Body of pancreas (tissue), 4 donors: ENCODE data around the gene OSBPL9.

Experiments
- CTCF ChIP-seq, 7 experiments: fragments of 450-650 bp in 4 of 7; fragments of 200-600 bp in 3 of 7; sonication (generic) in 3 of 7; IDR thresholded peaks; one replicate each; pipeline ENCODE4 v1.5.1; 2016 to 2019; ENCODE audit warnings: antibody characterized with exemption in 7 of 7
- POLR2A ChIP-seq, 3 donors: fragments of 450-650 bp; IDR thresholded peaks; one replicate each; pipeline ENCODE4 v1.6.1; 2016; ENCODE audit warnings: antibody characterized with exemption in 3 of 3, mild to moderate bottlenecking in 2 of 3

- TF ChIP-seq POLR2A (IDR thresholded peaks at IDR 0.05) (no peak), CTCF (IDR thresholded peaks at IDR 0.05) (no peak)
These were observed 56.4 kb downstream of the OSBPL9 start for GRCh38 chr1:51673279-51673678.
